Stimulated activated CD4-positive, alpha-beta T cell treated with anti-CD3 and anti-CD28 coated beads, TNF-alpha, amount 100 ng/mL, for 1 hour (primary cell): ENCODE results near the gene ENOX1.

Experiments
- DNase-seq, 3 donors: peaks; one replicate each; pipeline ENCODE4 v3.0.0-alpha.2; 2020; ENCODE audit warnings: low read depth in 3 of 3, low spot score in 1 of 3

Gene ENOX1

GRCh38 chr13:43785650-43786471 is 911 bp downstream of the ENOX1 start:
- no peak for DNase-seq

- no peak for DNase-seq
Observed at GRCh38 chr13:43785261-43785649, 1.5 kb downstream of the ENOX1 start.

GRCh38 chr13:43784496-43784895 is 2.3 kb downstream of the ENOX1 start:
- DNase-seq: no peak

- DNase-seq: no peak
Observed at GRCh38 chr13:43783820-43784219, 3.0 kb downstream of the ENOX1 start.

- no peak for DNase-seq
Observed at GRCh38 chr13:43782686-43783085, 4.1 kb downstream of the ENOX1 start.

GRCh38 chr13:43780666-43781065 is 6.1 kb downstream of the ENOX1 start:
- DNase-seq: no peak

- no peak for DNase-seq
Observed at GRCh38 chr13:43776501-43777079, 10.2 kb downstream of the ENOX1 start.

- DNase-seq: no peak
Observed at GRCh38 chr13:43776006-43776405, 10.8 kb downstream of the ENOX1 start.

- DNase-seq: no peak
Observed at GRCh38 chr13:43773602-43774001, 13.2 kb downstream of the ENOX1 start.

GRCh38 chr13:43770871-43771270 is 15.9 kb downstream of the ENOX1 start:
- DNase-seq: no peak

- no peak for DNase-seq
Observed at GRCh38 chr13:43769529-43769928, 17.2 kb downstream of the ENOX1 start.

- DNase-seq: no peak
Observed at GRCh38 chr13:43767341-43767931, 19.3 kb downstream of the ENOX1 start.

GRCh38 chr13:43766725-43767124 is 20.0 kb downstream of the ENOX1 start:
- no peak for DNase-seq

- no peak for DNase-seq
Observed at GRCh38 chr13:43764349-43764748, 22.4 kb downstream of the ENOX1 start.

- DNase-seq: no peak
Observed at GRCh38 chr13:43763143-43763759, 23.5 kb downstream of the ENOX1 start.

- no peak for DNase-seq
Observed at GRCh38 chr13:43761616-43762315, 25.0 kb downstream of the ENOX1 start.

GRCh38 chr13:43760257-43760656 is 26.5 kb downstream of the ENOX1 start:
- DNase-seq: no peak

GRCh38 chr13:43758834-43759233 is 27.9 kb downstream of the ENOX1 start:
- no peak for DNase-seq

- DNase-seq: no peak
Observed at GRCh38 chr13:43757266-43757665, 29.5 kb downstream of the ENOX1 start.

- no peak for DNase-seq
Observed at GRCh38 chr13:43755844-43756243, 30.9 kb downstream of the ENOX1 start.

- no peak for DNase-seq
Observed at GRCh38 chr13:43751624-43752023, 35.1 kb downstream of the ENOX1 start.
